NCI-H446 treated with DMSO at 0.1 percent for 48 hours (cell line): ENCODE measurements around the gene TSPAN4.

ENCODE experiments used
- DNase-seq: peaks from one replicate; lab custom pipeline; 2025; lab: John Stamatoyannopoulos, UW

Gene TSPAN4

GRCh38 chr11:836700-837099 lies 6.0 kb upstream of the TSPAN4 start:
- DNase-seq, result no peak

DNA sequence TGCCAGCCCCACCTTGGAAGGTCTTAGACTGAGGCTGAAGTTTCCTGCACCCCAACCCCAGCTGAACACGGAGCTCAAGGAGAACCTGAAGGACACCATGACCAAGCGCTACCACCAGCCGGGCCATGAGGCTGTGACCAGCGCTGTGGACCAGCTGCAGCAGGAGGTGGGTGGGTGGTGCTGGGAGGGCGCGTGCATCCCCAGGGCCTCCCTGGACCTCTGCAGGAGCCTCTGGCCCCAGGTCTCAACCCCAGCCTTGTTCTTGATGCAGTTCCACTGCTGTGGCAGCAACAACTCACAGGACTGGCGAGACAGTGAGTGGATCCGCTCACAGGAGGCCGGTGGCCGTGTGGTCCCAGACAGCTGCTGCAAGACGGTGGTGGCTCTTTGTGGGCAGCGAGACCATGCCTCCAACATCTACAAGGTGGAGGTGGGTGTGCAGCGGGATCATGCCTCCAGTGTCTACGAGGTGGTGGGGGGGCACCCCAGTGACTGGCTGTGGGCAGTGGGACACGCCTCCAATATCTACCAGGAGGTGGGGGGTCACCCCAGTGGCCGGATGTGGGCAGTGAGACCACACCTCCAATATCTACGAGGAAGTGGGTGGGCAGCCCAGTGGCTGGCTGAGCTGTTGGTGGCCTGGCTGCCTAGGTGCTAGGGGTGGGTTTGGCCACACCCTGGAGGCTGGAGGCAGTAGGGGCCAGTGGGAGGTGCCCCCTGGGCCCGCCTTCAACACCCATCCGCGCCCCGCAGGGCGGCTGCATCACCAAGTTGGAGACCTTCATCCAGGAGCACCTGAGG lies 5.3 kb upstream of the TSPAN4 start:
- no peak for DNase-seq

GRCh38 chr11:837990-838307 lies 4.7 kb upstream of the TSPAN4 start:
- DNase-seq, result no peak

- DNase-seq, result no peak
Observed at GRCh38 chr11:838441-839279, 4.0 kb upstream of the TSPAN4 start.

DNA sequence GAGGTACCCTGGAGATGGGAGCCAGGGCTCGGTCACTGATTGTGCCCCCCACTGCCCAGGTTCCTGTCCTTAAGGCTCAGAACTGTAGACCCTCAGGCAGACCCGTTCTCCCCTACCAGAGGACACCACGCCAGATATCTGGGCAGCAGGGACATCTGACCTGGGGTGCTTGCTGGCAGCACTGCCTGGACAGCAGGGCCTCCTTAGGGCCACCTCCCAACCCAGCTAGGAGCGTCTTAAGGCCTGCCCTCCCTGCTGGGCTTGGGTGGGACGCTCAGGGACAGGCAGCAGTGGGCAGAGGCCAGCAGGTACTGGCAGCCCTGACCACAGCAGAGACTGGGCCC lies 3.4 kb upstream of the TSPAN4 start:
- DNase-seq, result no peak

- no peak for DNase-seq
Observed at GRCh38 chr11:839875-840617, 2.6 kb upstream of the TSPAN4 start.

DNA sequence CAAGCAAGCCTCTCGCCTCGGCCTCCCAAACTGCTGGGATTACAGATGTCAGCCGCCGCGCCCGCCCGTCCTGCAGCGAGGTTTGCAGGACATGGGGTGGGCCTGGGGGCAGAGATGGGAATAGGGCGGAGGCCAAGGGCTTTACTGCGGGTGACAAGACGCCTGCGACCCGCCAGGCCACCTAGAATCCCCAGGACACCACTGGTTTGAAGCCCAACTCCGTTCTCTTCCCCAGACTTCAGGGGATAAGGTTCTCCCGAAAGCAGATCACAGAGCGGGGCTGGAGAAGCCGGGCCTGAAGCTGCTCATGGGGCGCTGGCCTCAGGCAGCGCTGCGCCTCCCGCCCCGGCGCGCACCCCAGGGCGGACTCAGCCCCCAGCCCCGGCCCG lies 677 bp upstream of the TSPAN4 start:
- DNase-seq, result no peak

DNA sequence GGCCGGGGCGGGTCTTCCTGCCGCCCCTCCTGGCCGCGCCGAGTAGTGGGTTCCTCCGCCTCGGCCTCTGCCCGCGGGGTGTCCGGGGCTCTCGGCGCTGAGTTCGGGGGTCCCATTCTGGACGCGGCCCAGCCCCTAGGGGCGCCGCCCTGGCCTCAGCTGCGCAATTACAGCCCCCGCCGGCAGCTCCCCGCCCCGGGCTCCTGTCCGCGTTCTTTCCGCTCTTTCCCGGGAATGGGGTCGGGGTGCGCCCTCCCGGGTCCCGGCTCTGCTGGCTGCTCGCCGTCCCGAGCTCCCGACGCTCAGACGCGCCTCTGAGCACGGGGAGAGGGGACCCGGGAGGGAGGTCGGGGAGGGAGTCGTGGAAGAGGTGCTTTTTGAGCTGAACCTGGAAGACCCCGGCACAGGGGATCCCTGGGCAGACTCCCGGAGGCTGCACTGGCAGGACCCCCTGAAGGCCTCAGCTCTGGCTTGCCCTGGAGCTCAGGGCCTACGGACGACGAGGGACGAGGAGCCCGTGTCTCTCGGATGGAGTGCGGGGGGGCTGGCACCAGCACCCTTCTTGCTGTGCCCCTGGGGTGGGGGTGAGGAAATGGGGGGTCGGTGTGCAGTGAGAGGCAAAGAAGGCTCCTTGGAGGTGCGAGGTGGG lies 558 bp downstream of the TSPAN4 start:
- DNase-seq, result no peak

DNA sequence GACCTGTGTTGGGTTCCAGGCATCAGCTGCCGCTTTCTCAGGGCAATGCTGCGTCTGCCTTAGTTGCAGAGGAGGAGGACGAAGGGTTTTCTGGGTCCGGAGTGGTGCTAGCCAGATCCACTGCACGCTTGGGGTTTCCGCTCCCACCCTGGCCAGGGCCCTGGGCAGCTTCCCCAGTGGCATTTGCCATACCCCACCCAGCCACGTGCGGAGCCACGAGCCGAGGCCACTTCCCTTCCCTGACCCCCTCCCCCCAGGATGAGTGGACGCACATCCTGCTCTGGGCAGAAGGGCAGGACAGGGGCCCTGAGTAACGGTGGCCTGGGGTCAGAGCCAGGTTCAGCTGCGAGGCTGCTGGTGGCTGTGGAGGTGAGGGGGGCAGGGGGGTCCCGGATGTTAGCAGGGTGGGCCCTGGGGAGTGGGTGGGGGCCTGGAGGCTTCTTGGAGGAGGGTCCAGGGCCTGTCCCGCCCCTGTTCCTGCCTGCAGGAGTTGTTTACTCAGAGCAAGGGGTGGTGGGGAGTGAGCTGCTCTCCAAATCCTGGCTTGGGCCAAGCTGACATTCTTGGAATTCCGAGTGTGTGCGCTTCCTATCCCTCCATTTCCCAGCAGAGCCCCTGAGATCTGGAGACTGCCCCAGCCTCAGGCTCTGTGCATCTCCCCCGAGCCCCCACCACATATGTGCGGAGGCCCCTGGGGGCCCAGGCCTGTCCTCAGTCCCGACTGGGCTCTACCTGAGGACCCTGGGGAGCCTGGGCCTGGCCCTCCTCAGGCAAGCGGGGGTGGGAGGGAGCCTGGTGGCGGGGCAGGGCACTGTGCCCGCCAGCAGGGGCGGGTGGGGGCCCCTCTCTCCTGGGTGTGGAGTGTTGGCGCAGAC lies 1.4 kb downstream of the TSPAN4 start:
- peak; percentile 52 for DNase-seq

DNA sequence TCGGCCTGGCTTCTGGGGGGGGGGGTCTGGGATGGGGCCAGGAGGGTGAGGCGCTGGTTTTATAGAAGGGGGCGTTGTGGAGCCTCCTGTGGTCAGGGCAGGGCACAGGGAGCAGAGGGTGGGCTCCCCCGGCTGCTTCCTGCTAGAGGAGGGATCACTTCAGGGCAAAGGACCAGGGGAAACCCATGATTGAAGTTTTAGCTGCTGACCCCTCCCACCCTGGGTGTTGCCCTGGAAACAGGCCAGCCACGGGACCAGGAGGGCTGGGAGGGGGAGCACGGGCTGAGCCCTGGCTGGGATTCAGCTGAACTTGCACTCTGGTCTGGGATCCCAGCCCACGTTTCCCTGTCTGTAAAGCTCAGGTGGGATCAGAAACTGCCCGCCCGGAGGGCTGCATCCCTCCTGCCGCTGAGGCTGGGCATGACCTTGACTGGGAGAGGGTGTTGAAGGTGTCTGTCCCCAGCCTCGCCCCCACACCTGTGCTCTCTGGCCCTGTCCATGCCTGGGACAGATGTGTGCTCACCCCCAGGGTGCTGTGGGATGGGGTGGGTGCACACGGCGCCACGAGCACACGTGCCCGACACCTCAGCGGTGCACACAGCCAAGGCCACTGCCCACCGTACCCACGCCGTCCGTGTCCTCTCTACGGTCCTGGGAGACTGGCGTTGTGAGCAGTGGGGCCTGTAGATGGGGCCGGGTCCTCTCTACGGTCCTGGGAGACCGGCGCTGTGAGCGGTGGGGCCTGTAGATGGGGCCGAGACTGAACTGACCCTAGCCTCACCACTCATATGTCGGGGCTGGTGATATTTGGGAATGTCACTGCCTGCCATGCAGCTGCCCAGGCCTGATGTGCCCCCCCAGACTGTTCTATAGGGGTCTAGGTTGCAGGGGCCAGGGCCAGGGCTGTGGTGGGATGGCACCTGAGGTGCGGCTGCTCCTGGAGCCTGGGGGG lies 2.3 kb downstream of the TSPAN4 start:
- DNase-seq, result peak; percentile 58

- DNase-seq, result no peak
Observed at GRCh38 chr11:845872-846495, 3.3 kb downstream of the TSPAN4 start.

DNA sequence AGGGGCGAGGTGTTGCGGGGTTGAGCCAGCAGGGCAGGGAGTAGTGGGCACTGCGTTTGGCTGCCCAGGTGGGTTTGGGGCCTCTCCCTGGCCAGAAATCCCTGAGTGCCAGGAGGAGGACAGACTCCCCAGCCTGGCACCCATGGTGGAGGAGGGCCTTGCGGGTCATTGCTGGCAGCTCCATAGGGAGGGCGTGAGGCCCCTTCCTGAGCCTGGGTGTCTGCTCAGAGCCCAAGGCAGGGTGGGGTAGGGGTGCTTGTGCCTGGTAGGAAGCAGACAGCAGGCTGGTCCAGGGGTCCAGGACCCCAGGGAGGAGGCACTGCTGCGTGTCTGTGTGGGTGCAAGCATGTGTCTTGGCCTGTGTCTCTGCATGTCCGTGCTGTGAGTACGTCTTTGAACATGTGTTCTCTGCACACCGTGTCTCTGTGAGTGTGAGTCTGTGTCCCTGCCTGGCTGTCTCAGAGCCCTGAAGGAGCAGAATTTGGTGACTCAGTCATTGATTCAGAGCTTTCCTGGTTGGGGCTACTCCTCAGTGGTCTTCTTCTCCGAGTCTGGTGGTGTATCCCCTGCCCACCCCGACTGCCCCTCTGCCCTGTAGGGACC lies 3.9 kb downstream of the TSPAN4 start:
- DNase-seq, result no peak

- no peak for DNase-seq
Observed at GRCh38 chr11:847876-848275, 5.2 kb downstream of the TSPAN4 start.

- no peak for DNase-seq
Observed at GRCh38 chr11:848380-848931, 5.8 kb downstream of the TSPAN4 start.

- no peak for DNase-seq
Observed at GRCh38 chr11:849104-849824, 6.6 kb downstream of the TSPAN4 start.

DNA sequence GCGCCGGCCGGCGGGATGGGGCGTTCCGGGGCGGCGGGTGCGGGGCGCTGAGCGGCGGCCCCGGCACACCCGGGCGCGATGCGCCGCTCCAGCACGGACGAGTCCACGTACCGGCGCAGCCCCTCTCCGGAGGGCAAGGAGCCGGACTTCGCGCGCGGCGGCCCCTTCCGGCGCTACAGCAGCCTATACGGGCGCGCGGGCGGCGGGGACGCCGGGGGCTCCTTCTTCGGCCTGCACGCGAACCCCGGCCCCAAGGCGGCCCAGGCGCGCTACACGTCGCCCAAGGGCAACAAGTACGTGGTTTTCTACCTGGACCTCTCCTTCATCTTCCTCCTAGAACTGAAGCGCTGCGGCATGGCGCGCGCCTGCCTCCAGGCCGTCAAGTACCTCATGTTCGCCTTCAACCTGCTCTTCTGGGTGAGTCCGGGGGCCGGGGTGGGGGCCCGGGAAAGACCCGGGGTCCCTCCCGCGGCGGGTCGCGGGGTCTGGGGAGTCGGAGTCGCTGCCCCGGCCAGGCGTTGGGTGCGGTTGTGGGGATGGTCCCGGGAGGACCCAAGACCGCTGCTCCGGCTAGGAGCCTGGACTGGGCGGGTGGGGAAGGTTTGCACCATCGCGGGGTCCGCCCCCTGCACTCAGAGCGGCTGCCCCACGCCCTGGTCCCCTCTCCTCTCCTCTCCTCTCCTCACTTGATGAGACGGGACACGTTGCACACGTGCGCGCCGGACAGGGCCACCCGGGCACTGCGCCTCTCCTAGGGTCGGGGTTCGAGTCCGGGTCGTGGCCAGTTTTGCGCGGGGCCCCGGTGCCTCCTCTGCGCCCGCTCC lies 7.5 kb downstream of the TSPAN4 start:
- no peak for DNase-seq
